PC-9 (cell line): Measurements from ENCODE around the gene STK24. TPM values are rescaled to one million over a fixed set of nuclear protein-coding genes. Genes with fewer than 3 reads are reported as not detected.

Experiments
- BruUV-seq: library from RNA; stranded (reverse); fragments of 400-500 nt; replicated peaks from 2 replicates; lab custom pipeline; 2021; lab: Mats Ljungman, UMichigan
- CTCF ChIA-PET: fragments of 300-600 bp; sonication (Branson Sonifier 250); formaldehyde crosslinking; loops from one replicate; lab custom pipeline; 2022; ENCODE audit warnings: antibody characterized with exemption; lab: Charles Lee
- POLR2A ChIA-PET: fragments of 300-600 bp; sonication (Branson Sonifier 250); formaldehyde crosslinking; loops from one replicate; lab custom pipeline; 2022; ENCODE audit warnings: antibody characterized with exemption; ENCODE audit not compliant: unreplicated experiment; lab: Charles Lee
- DNase-seq, 2 experiments: peaks; one replicate each; pipeline versions ENCODE4 v3.0.0 to v3.0.0-alpha.2; 2015 to 2022; ENCODE audit warnings: mixed read lengths in 1 of 2
- H2AFZ ChIP-seq: fragments of 200-600 bp; sonication (generic); 2 replicates; pipeline ENCODE4 v1.8.1; 2017; ENCODE audit warnings: antibody characterized with exemption
- H3F3A ChIP-seq: fragments of 200-600 bp; sonication (generic); 2 replicates; pipeline ENCODE4 v1.8.1; 2017; ENCODE audit warnings: antibody characterized with exemption, mild to moderate bottlenecking, low read depth; ENCODE audit not compliant: insufficient read depth
- H3K27ac ChIP-seq: fragments of 200-600 bp; sonication (generic); 2 replicates; pipeline ENCODE4 v1.6.1; 2016; ENCODE audit warnings: mixed run types
- H3K27me3 ChIP-seq: fragments of 200-600 bp; sonication (generic); 2 replicates; pipeline ENCODE4 v1.6.1; 2016; ENCODE audit warnings: low read depth, mixed run types; ENCODE audit not compliant: insufficient read depth
- H3K36me3 ChIP-seq: fragments of 200-600 bp; sonication (generic); 2 replicates; pipeline ENCODE4 v1.6.1; 2016; ENCODE audit warnings: low read depth, mixed run types
- H3K4me1 ChIP-seq: fragments of 200-600 bp; sonication (generic); replicated peaks from 2 replicates; pipeline ENCODE4 v1.6.1; 2016; ENCODE audit warnings: mixed run types; ENCODE audit not compliant: insufficient read depth
- H3K4me2 ChIP-seq: fragments of 200-600 bp; sonication (generic); 2 replicates; pipeline ENCODE4 v1.6.1; 2017; ENCODE audit warnings: mixed run types
- H3K4me3 ChIP-seq: fragments of 200-600 bp; sonication (generic); 2 replicates; pipeline ENCODE4 v1.6.1; 2016; ENCODE audit warnings: mixed run types
- H3K79me2 ChIP-seq: fragments of 200-600 bp; sonication (generic); 2 replicates; pipeline ENCODE4 v1.6.1; 2017; ENCODE audit warnings: low read depth, mixed run types
- H3K9me2 ChIP-seq: fragments of 200-600 bp; sonication (generic); 2 replicates; pipeline ENCODE4 v1.8.1; 2017; ENCODE audit warnings: mild to moderate bottlenecking; ENCODE audit not compliant: insufficient read depth
- H3K9me3 ChIP-seq: fragments of 200-600 bp; sonication (generic); 2 replicates; pipeline ENCODE4 v1.8.1; 2016; ENCODE audit warnings: low read depth; ENCODE audit not compliant: insufficient read depth
- H4K20me1 ChIP-seq: fragments of 200-600 bp; sonication (generic); 2 replicates; pipeline ENCODE4 v1.8.1; 2017; ENCODE audit not compliant: insufficient read depth
- EZH2 ChIP-seq: fragments of 200-600 bp; sonication (generic); IDR thresholded peaks from 2 replicates; pipeline ENCODE4 v1.8.0; 2017; ENCODE audit warnings: antibody characterized with exemption, low read depth
- intact Hi-C: fragments of 100-400 bp; cut with micrococcal nuclease; formaldehyde crosslinking; loops from one replicate; pipeline ENCODE4 v1.10.0; 2022; ENCODE audit not compliant: unreplicated experiment
- total RNA-seq: library from RNA; stranded (reverse); gene quantifications from 2 replicates; pipeline ENCODE4 v1.2.3, GENCODE V29; 2021
- TF ChIP-seq, protein P1 (sequence below): fragments of 200-600 bp; sonication (generic); conservative IDR thresholded peaks from 2 replicates; pipeline ENCODE4 v1.6.1; 2017; ENCODE audit warnings: mixed run types, antibody characterized with exemption, mild to moderate bottlenecking, moderate library complexity

Gene STK24
- total RNA-seq, 1 experiment from 2014 or later = 134 TPM

DNA sequence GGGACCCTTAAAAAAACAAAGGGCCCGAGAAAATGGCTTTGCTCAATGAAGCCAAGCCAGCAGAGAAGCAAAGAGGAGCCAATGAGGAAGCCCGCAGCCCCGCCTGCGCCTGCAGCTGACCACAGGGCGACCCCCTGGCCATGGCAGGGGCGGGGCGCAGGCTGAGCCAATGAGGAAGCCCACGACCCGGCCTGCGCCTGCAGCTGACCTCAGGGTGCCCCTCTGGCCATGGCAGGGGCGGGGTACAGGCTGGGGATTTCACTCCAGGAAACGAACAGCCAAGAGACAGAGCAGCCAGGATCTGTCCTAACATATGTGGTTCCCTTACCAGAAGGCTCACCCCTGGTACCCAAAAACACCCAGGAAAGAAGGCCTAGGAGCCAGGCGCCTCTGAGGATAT, 101.4 kb downstream of the STK24 start:
- peaks cover 64% of the 10 kb centered on the region for H3F3A ChIP-seq
- H3K9me2 ChIP-seq = no peaks in the 10 kb centered on the region
- POLR2A ChIA-PET = no interaction called here
- peaks cover 28% of the 10 kb centered on the region; the same call in 1 of the 2 replicates for H3K36me3 ChIP-seq
- H3K79me2 ChIP-seq = peaks cover 77% of the 10 kb centered on the region
- H3K4me1 ChIP-seq = peaks cover 40% of the 10 kb centered on the region
- BruUV-seq = no TSS peak
- H4K20me1 ChIP-seq = no peaks in the 10 kb centered on the region
- DNase-seq = peak in 1 of 2 experiments; percentile 38
- no peaks in the 10 kb centered on the region for H3K9me3 ChIP-seq
- H3K27me3 ChIP-seq = no peaks in the 10 kb centered on the region
- no peak overlapping the region for H3K4me3 ChIP-seq
- peak overlapping the region; percentile 32; the same call in 1 of the 2 replicates for H3K4me2 ChIP-seq
- peak overlapping the region; percentile 94 for H3K27ac ChIP-seq
- H2AFZ ChIP-seq = no peak overlapping the region
- TF ChIP-seq EZH2 = no peak
- intact Hi-C loops = no loop called here
- CTCF ChIA-PET = interaction anchor here (0.6 kb wide), 1 partner anchor 394 kb away, joined by 3 read pairs; no protein-coding TSS in a partner anchor

DNA sequence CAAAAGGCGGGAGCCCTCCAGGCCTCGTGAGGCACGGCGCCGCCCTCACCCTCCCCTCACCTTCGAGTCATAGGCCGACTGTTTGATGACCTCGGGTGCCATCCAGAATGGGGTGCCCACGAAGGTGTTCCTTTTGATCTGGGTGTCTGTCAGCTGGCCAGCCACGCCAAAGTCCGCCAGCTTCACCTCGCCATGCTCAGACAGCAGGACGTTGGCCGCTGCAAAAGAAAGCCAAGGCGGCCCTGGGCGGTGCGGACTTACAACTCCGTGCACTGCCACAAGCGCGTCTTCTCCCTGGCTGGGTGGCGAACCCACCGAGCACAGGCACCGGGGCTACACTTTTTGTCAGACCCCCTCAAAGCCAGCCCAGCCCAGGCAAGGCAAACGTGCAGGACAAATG, 102.1 kb downstream of the STK24 start:
- TSS peak; percentile 10 for BruUV-seq
- Histone ChIP-seq H3K79me2 (peaks cover 77% of the 10 kb centered on the region), H3K4me2 (no peak overlapping the region), H3K9me3 (no peaks in the 10 kb centered on the region), H3K27me3 (no peaks in the 10 kb centered on the region), H3K36me3 (peaks cover 33% of the 10 kb centered on the region; the same call in 1 of the 2 replicates), H3K4me1 (peaks cover 40% of the 10 kb centered on the region), H3K4me3 (no peak overlapping the region), H3K9me2 (no peaks in the 10 kb centered on the region), H3F3A (peaks cover 60% of the 10 kb centered on the region), H2AFZ (no peak overlapping the region), H3K27ac (peak overlapping the region; percentile 94; the same call in 1 of the 2 replicates), H4K20me1 (no peaks in the 10 kb centered on the region)
- TF ChIP-seq, protein P1, sequence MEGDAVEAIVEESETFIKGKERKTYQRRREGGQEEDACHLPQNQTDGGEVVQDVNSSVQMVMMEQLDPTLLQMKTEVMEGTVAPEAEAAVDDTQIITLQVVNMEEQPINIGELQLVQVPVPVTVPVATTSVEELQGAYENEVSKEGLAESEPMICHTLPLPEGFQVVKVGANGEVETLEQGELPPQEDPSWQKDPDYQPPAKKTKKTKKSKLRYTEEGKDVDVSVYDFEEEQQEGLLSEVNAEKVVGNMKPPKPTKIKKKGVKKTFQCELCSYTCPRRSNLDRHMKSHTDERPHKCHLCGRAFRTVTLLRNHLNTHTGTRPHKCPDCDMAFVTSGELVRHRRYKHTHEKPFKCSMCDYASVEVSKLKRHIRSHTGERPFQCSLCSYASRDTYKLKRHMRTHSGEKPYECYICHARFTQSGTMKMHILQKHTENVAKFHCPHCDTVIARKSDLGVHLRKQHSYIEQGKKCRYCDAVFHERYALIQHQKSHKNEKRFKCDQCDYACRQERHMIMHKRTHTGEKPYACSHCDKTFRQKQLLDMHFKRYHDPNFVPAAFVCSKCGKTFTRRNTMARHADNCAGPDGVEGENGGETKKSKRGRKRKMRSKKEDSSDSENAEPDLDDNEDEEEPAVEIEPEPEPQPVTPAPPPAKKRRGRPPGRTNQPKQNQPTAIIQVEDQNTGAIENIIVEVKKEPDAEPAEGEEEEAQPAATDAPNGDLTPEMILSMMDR = no peak
- no peak for TF ChIP-seq EZH2
- no peak for DNase-seq
- ChIA-PET POLR2A (no interaction called here), CTCF (no interaction called here)
- intact Hi-C loops = no loop called here

DNA sequence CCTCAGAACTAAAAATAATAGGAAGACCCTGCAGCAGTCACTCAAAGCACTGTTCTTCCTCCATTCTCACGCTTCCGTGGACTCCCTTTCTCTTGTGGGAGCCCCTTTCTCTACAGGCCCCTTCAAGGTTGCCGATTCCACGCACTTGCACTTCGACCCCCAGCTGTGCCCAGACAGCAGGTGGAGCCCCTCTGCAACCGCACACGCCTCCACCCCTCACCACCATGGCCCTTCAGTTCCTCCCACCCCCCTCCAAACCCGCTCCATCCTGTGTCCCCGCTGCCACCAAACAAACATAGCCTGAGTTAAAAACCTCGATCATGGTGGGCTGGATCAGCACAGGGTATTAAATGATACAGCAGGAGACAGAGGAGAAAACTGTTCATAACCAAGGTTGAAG, 102.6 kb downstream of the STK24 start:
- TF ChIP-seq EZH2 = no peak
- TF ChIP-seq, protein P1 = no peak
- H3K4me3 ChIP-seq = no peak overlapping the region
- H3K27ac ChIP-seq = peak overlapping the region; percentile 25
- H3K9me2 ChIP-seq = no peaks in the 10 kb centered on the region
- POLR2A ChIA-PET = no interaction called here
- H3K9me3 ChIP-seq = no peaks in the 10 kb centered on the region
- H3K27me3 ChIP-seq = no peaks in the 10 kb centered on the region
- H3K4me2 ChIP-seq = no peak overlapping the region
- BruUV-seq = no TSS peak
- DNase-seq = no peak
- peaks cover 35% of the 10 kb centered on the region; the same call in 1 of the 2 replicates for H3K36me3 ChIP-seq
- peaks cover 56% of the 10 kb centered on the region for H3F3A ChIP-seq
- H3K79me2 ChIP-seq = peaks cover 77% of the 10 kb centered on the region
- CTCF ChIA-PET = no interaction called here
- intact Hi-C loops = no loop called here
- no peaks in the 10 kb centered on the region; the same call in 1 of the 2 replicates for H4K20me1 ChIP-seq
- no peak overlapping the region for H2AFZ ChIP-seq
- peaks cover 40% of the 10 kb centered on the region for H3K4me1 ChIP-seq

DNA sequence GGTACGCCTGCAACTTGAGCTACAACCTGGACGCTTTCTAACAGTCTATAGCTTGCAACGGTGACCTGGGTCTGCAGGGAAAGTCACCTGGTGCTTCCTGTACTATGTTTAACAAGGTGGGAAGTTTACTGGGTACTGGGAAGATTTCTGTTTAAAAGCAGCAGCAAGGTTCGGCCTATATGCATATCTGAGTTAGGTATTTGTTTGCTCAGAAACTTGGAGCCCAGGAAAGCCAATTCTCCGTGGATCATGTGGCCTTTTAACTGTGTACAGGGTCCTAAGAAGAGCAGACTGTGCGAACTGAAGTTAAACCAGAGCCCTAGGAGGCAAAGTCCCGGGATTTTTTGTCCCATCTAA, 103.1 kb downstream of the STK24 start:
- Histone ChIP-seq H3K36me3 (peaks cover 35% of the 10 kb centered on the region; the same call in 1 of the 2 replicates), H3K4me1 (peaks cover 37% of the 10 kb centered on the region), H3K27ac (peak overlapping the region; percentile 25), H2AFZ (no peak overlapping the region), H3F3A (peaks cover 50% of the 10 kb centered on the region), H3K27me3 (no peaks in the 10 kb centered on the region), H3K79me2 (peaks cover 74% of the 10 kb centered on the region), H3K4me2 (no peak overlapping the region), H3K9me3 (no peaks in the 10 kb centered on the region), H3K4me3 (no peak overlapping the region), H3K9me2 (no peaks in the 10 kb centered on the region), H4K20me1 (no peaks in the 10 kb centered on the region; the same call in 1 of the 2 replicates)
- TF ChIP-seq, protein P1 = no peak
- TF ChIP-seq EZH2 = no peak
- ChIA-PET CTCF (no interaction called here), POLR2A (no interaction called here)
- no TSS peak for BruUV-seq
- intact Hi-C loops = no loop called here
- DNase-seq = no peak
